Small intestine (tissue), 7 donors: ENCODE data around the gene ADAMTS16. TPM values are rescaled to one million over a fixed set of nuclear protein-coding genes. Genes with fewer than 3 reads are reported as not detected.

Experiments
- DNase-seq, 2 donors: peaks; one replicate each; pipeline versions ENCODE4 v3.0.0 to v3.0.0-alpha.2; 2013
- FAIRE-seq: peaks from 2 replicates; lab custom pipeline; 2012; peaks lifted over from hg19 to GRCh38; lab: Jason Lieb, UNC
- H3K27ac ChIP-seq, 3 donors: one replicate each; pipeline ENCODE4 v1.5.1; 2013; ENCODE audit warnings: low read length in 2 of 3, mild to moderate bottlenecking in 2 of 3, control low read depth in 1 of 3, inconsistent platforms in 1 of 3, low read depth in 1 of 3, moderate library complexity in 1 of 3
- H3K27me3 ChIP-seq, 3 donors: one replicate each; pipeline ENCODE4 v1.6.1; 2013; ENCODE audit warnings: low read length in 3 of 3, inconsistent platforms in 1 of 3; ENCODE audit not compliant: control insufficient read depth in 3 of 3, insufficient read depth in 3 of 3
- H3K36me3 ChIP-seq, 3 donors: one replicate each; pipeline ENCODE4 v1.6.1; 2013; ENCODE audit warnings: low read length in 3 of 3, inconsistent platforms in 1 of 3, low read depth in 1 of 3, mild to moderate bottlenecking in 1 of 3, moderate library complexity in 1 of 3; ENCODE audit not compliant: control insufficient read depth in 3 of 3, insufficient read depth in 2 of 3
- H3K4me1 ChIP-seq, 3 donors: one replicate each; pipeline ENCODE4 v1.6.1; 2013; ENCODE audit warnings: low read length in 2 of 3, inconsistent platforms in 1 of 3, low read depth in 1 of 3, mild to moderate bottlenecking in 1 of 3, moderate library complexity in 1 of 3; ENCODE audit not compliant: control insufficient read depth in 3 of 3, insufficient read depth in 2 of 3
- H3K4me3 ChIP-seq, 3 donors: one replicate each; pipeline ENCODE4 v1.5.1; 2013; ENCODE audit warnings: low read length in 3 of 3, control low read depth in 1 of 3, inconsistent platforms in 1 of 3, low read depth in 1 of 3, mild to moderate bottlenecking in 1 of 3, moderate library complexity in 1 of 3
- H3K9me3 ChIP-seq, 2 donors: one replicate each; pipeline ENCODE4 v1.6.1; 2013; ENCODE audit warnings: low read depth in 1 of 2, low read length in 1 of 2; ENCODE audit not compliant: control insufficient read depth in 2 of 2, insufficient read depth in 1 of 2
- WGBS, 3 donors: extraction: QIAGEN DNeasy Blood & Tissue Kit; methylation state at CpG; one replicate each; pipeline ENCODE4 v1.1.7; 2013; 5-methylcytosine and 5-hydroxymethylcytosine counted together
- polyA plus RNA-seq, 4 donors: library from polyadenylated mRNA; stranded (reverse) in 3 of 4; unstranded in 1 of 4; fragments of 200-250 nt in 3 of 4; fragments of 120-200 nt in 1 of 4; gene quantifications; one replicate each; pipeline versions ENCODE4 v1.2.1 to v1.2.3, GENCODE V29; 2013
- donor health status: healthy with polysubstance abuse.
- donor health status: control.
- donor health status: control.
- donor health status: Bipolar disorder and iron deficiency.
- donor health status: healthy.

Gene ADAMTS16
- polyA plus RNA-seq, 4 donors = 0.06 to 0.66 TPM; not detected in 2

DNA sequence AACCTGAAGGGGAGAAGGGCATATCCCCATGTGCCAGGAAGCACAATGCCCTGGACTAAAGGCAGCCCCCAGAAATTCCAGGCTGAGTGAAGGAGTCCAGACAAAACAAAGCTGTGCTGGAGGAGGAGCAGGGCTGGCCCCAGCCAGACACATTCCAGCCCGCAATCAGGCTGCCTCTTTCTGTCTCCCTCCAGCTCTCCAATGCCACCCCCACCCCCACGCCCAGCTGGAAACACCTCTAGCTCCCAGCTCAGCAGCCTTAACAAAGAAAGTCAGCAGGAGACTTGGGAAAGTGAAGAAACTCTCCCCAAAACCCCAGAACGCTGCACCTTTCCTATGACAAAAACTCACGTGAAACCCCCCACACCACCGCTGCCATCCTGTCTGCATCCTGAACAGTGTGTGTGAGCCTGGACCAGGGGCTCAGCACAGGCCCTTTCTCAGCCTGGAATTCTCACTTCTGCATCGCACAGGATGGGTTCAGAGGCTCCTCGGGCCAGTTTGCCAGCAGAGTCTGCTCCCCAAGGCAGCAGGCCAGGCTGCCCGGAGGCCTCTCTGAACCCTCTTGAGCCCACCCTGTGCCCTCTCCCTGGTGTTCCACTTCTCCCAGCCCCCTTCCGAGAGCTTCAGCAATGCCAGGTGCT, 186.1 kb downstream of the ADAMTS16 start:
- WGBS, 3 donors = 72 to 87% (median 74%) methylated on average over 9 of the region's 9 CpGs
- H3K4me1 ChIP-seq = peaks cover 0 to 2% (median 0%) of the 10 kb centered on the region in 3 donors
- H3K36me3 ChIP-seq = no peaks in the 10 kb centered on the region
- no peak overlapping the region for H3K4me3 ChIP-seq
- no peak overlapping the region for H3K27ac ChIP-seq
- FAIRE-seq (no peak), DNase-seq (no peak)
- no peaks in the 10 kb centered on the region for H3K27me3 ChIP-seq
- no peaks in the 10 kb centered on the region for H3K9me3 ChIP-seq

DNA sequence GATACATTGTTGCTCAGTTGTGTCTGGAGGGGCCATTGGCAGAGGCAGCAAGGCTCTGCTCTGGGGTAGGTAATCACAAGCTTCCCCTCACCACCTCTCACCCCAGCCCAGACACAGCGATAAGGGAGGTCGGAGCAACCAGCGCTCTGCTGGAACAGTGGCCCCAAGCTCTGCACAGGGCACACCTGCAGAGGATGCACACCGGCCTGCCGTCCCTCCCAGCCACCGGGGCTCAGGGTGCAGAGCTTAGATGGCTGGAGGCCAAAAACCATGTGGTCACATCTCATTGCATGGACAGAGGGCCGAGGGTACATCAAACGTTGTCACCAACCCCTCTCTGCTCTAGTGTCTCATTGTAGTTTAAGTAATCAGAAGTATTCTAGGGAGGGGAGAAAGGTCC, 187.0 kb downstream of the ADAMTS16 start:
- no peaks in the 10 kb centered on the region for H3K36me3 ChIP-seq
- DNase-seq (no peak), FAIRE-seq (no peak)
- no peak overlapping the region for H3K4me3 ChIP-seq
- H3K27ac ChIP-seq = no peak overlapping the region
- 76 to 89% (median 84%) methylated on average over 8 of the region's 8 CpGs for WGBS, 3 donors
- H3K4me1 ChIP-seq = peaks cover 0 to 2% (median 0%) of the 10 kb centered on the region in 3 donors
- H3K9me3 ChIP-seq = no peaks in the 10 kb centered on the region
- H3K27me3 ChIP-seq = no peaks in the 10 kb centered on the region

DNA sequence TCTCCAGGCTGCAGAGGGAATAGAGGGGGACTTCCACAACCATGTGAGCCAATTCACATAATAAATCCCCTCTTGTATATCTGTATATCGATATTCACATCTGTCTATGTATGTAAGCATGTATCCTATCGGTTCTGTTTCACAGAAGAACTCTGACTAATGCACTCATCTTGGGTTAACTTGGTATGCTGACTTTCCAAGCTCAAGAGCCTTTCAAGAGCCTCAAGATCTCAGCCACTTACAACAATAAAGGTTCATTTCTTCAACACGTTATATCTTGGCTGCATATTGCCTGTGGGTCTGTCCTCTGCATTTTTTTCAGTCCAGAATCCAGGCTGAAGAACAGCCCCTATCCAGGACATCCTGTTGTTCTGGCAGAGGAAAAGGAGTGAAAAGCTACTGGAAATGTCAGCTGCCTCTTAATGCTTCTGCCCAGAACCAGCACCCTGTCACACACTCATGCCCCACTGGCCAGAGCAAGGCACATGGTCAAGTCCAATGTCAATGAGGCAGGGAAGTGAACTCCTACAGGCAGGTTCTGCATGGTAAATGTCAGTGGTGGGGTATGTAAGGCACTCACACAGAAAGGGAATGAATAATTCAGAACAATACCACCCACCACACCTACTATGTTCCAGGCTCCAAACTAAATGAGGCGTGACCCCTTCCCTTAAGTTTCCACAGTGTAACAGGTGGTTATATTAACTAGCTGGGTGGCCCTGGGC, 190.8 kb downstream of the ADAMTS16 start:
- no peaks in the 10 kb centered on the region for H3K27me3 ChIP-seq
- no peaks in the 10 kb centered on the region for H3K9me3 ChIP-seq
- 73 to 92% (median 82%) methylated on average over 4 of the region's 4 CpGs for WGBS, 3 donors
- H3K27ac ChIP-seq = no peak overlapping the region
- no peaks in the 10 kb centered on the region for H3K36me3 ChIP-seq
- peaks cover 0 to 2% (median 0%) of the 10 kb centered on the region in 3 donors for H3K4me1 ChIP-seq
- H3K4me3 ChIP-seq = no peak overlapping the region
- no peak for FAIRE-seq
- no peak for DNase-seq

DNA sequence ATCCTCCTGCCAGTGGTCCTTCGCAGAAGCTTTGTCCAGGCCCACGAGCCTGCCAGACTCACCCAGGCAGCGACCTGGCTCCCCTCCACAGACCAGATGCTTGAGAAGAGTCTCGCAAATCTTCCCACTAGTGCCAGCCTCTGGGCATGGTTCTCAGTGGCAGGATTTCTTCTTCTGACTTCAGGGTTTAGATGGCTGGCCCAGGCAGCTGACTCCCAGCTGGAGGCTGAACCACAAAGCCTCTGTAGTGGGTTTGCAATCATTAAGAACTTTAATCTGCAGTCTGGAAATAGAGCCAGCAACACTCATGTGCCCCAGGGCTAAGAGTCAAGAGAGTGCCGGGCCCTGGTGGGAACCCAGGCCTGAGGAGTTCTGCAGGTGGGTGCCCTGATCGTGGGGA, 191.7 kb downstream of the ADAMTS16 start:
- WGBS, 3 donors = 80 to 85% (median 81%) methylated on average over 6 of the region's 6 CpGs
- H3K4me1 ChIP-seq = no peaks in the 10 kb centered on the region
- FAIRE-seq = no peak

DNA sequence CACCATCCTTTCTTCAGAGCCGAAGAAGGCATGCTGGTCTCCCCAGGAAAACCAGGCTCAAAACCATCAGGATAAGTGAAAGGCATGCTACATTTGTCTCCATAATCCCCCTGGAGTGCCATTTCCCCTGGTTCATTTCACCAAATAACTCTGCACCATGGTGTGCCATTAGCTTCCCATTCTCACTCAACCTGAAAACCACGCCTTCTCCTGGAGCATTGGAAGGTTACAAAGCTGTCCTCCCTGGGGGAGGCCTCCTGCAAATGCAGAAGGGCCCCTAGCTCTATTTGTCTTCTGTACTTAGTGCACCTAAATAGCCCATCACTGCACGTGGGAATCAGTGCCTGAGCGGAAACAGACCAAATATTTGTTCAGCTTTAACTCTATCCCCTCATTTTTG, 192.2 kb downstream of the ADAMTS16 start:
- H3K36me3 ChIP-seq = no peaks in the 10 kb centered on the region

More for the DNA sequence above, 191.7 kb downstream of the ADAMTS16 start:
- H3K36me3 ChIP-seq = no peaks in the 10 kb centered on the region
- H3K27me3 ChIP-seq = no peaks in the 10 kb centered on the region
- no peak overlapping the region for H3K27ac ChIP-seq
- H3K9me3 ChIP-seq = no peaks in the 10 kb centered on the region
- no peak overlapping the region for H3K4me3 ChIP-seq
- DNase-seq = no peak

DNA sequence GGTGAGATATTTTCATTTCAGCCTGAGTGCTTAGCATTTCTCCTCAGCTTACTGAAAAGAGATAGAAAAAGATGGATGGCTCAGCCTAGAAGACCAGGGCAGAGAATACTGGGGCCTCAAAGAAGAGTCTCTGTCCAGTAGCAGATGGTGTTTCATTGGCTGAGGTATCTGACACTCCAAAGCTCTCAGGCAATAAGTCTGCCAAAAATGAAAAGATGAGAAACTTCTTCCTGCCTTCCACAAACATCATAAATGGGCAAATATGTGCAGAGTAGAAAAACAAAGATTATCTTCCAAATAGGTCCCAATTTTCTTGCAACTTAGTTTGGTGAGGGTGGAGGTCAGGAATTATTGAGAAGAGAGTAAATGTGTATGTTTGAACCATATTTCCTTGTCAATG, 195.0 kb downstream of the ADAMTS16 start:
- FAIRE-seq = no peak
- Histone ChIP-seq H3K9me3 (no peaks in the 10 kb centered on the region), H3K4me1 (no peaks in the 10 kb centered on the region), H3K27ac (no peak overlapping the region), H3K36me3 (no peaks in the 10 kb centered on the region), H3K27me3 (no peaks in the 10 kb centered on the region), H3K4me3 (no peak overlapping the region)
- no peak for DNase-seq

More for the DNA sequence above, 192.2 kb downstream of the ADAMTS16 start:
- no peaks in the 10 kb centered on the region for H3K9me3 ChIP-seq
- no peaks in the 10 kb centered on the region for H3K27me3 ChIP-seq
- FAIRE-seq = no peak
- no peak overlapping the region for H3K4me3 ChIP-seq
- no peak for DNase-seq
- no peak overlapping the region for H3K27ac ChIP-seq
- WGBS, 3 donors = 72 to 77% (median 75%) methylated on average over 4 of the region's 4 CpGs
- H3K4me1 ChIP-seq = no peaks in the 10 kb centered on the region

DNA sequence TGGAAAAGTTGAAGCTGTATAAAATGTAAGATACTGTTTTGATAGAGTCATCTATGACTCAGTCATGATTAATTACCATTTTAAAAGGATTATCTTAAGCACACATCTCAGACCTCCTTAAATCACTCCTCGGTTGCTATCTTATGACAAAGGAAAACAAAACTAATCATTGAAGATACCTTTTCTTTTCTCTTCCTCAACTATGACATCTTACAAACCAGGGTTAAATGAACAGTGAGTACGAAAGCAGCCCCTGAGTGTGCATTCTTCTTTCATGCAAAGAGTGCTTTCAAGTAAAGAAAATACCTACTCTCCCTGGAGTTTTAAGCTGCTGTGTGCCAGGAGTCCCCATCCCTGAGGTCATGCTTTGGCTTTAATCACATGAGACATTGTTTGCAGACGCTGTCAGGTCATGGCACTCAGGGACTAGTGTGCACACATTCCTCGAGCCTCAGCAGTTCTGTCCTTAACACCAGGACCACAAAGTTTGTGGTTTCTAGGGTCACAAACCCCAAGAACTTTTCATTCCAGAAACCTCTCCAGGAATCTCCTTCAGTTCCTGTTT, 195.7 kb downstream of the ADAMTS16 start:
- Histone ChIP-seq H3K9me3 (no peaks in the 10 kb centered on the region), H3K4me1 (no peaks in the 10 kb centered on the region), H3K4me3 (no peak overlapping the region), H3K27me3 (no peaks in the 10 kb centered on the region), H3K27ac (no peak overlapping the region), H3K36me3 (no peaks in the 10 kb centered on the region)
- FAIRE-seq = no peak
- DNase-seq = no peak
- 37 to 43% (median 41%) methylated on average over 4 of the region's 4 CpGs for WGBS, 3 donors

DNA sequence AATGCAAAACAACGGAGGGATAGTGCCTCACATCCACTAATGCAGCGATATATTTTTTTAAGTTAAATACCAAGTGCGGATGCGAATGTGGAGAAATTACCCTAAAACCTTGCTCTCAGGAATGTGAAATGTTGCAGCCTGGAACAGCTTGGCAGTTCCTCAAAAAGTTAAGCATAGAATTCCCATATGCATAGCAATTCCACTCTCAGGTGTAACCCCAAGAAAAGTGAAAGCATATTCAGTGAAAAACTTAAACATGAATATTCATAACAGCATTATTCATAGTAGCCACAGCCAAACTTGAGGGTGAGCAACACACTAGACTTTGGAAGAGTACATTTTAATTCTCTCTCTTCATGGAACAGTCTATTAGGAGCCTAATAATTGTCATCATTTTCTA, 199.1 kb downstream of the ADAMTS16 start:
- H3K36me3 ChIP-seq = no peaks in the 10 kb centered on the region
- no peak overlapping the region for H3K27ac ChIP-seq
- no peak overlapping the region for H3K4me3 ChIP-seq
- H3K27me3 ChIP-seq = no peaks in the 10 kb centered on the region
- no peaks in the 10 kb centered on the region for H3K4me1 ChIP-seq
- DNase-seq (no peak), FAIRE-seq (no peak)
- 96 to 98% (median 97%) methylated on average over 4 of the region's 4 CpGs for WGBS, 3 donors
- H3K9me3 ChIP-seq = no peaks in the 10 kb centered on the region
